Peyer's patch (tissue), 4 donors: ENCODE results near the gene CLASP2.

Experiments
- POLR2A ChIP-seq, 2 donors: fragments of 450-650 bp; IDR thresholded peaks; one replicate each; pipeline ENCODE4 v1.5.1; 2017; ENCODE audit warnings: antibody characterized with exemption in 2 of 2, mild to moderate bottlenecking in 2 of 2, moderate library complexity in 2 of 2
- TF ChIP-seq, protein P1 (sequence below), 6 experiments: fragments of 450-650 bp in 4 of 6; fragments of 200-600 bp in 2 of 6; sonication (generic) in 1 of 6; IDR thresholded peaks; one replicate each; pipeline ENCODE4 v1.5.1; 2017 to 2019; ENCODE audit warnings: antibody characterized with exemption in 6 of 6, mild to moderate bottlenecking in 3 of 6, moderate library complexity in 1 of 6

DNA sequence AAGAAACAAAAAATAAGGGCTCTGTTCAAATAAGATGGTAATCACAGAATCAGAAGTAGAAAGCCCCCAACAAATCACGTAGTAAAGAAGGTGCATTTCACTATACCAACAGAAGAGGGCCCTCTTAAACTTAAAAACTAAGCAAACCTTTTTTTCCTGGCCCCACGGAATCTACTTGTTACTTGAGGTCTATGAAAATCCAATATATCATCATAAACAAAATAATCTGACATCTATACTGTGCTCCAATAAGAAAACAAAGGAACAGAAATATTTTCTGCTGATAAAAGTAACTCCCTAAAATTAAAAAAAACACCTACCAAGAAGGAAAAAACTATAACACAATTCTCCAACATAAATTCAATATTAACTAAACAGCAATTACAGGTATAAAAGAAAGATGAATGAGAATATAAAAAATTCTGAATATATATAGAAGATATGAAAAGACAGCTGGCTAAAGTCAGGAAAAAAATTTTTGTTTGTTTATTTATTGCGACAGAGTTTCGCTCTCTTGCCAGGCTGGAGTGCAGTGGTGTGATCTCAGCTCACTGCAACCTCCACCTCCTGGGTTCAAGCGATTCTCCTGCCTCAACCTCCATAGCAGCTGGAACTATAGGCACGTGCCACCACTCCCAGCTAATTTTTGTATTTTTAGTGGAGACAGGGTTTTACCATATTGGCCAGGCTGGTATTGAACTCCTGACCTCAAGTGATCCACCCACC lies 81.8 kb downstream of the CLASP2 start:
- TF ChIP-seq, protein P1, sequence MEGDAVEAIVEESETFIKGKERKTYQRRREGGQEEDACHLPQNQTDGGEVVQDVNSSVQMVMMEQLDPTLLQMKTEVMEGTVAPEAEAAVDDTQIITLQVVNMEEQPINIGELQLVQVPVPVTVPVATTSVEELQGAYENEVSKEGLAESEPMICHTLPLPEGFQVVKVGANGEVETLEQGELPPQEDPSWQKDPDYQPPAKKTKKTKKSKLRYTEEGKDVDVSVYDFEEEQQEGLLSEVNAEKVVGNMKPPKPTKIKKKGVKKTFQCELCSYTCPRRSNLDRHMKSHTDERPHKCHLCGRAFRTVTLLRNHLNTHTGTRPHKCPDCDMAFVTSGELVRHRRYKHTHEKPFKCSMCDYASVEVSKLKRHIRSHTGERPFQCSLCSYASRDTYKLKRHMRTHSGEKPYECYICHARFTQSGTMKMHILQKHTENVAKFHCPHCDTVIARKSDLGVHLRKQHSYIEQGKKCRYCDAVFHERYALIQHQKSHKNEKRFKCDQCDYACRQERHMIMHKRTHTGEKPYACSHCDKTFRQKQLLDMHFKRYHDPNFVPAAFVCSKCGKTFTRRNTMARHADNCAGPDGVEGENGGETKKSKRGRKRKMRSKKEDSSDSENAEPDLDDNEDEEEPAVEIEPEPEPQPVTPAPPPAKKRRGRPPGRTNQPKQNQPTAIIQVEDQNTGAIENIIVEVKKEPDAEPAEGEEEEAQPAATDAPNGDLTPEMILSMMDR (IDR thresholded peaks at IDR 0.05): peak in 5 of 6 experiments; percentile 46 to 63 (median 54)
- TF ChIP-seq POLR2A (IDR thresholded peaks at IDR 0.05): no peak
